ENCODE measurements around the gene TMEM106C. TPM values are rescaled to one million over a fixed set of nuclear protein-coding genes. Genes with fewer than 3 reads are reported as not detected.

Gene TMEM106C
- total RNA-seq, 1 experiment from 2014 or later: 48.3 TPM

- Mint-ChIP-seq H3K27me3 (ENCODE audit: low read depth) (peaks cover 2% of the 10 kb centered on the region; the same call in 1 of the 2 replicates), H3K36me3 (no peaks in the 10 kb centered on the region), H3K4me3 (no peak overlapping the region), H3K27ac (no peak overlapping the region), H3K9me3 (no peaks in the 10 kb centered on the region), H3K4me1 (no peaks in the 10 kb centered on the region)
- CTCF ChIA-PET: interaction anchor here (0.5 kb wide), 1 partner anchor 178 kb away, joined by 5 read pairs; no protein-coding TSS in a partner anchor
- DNase-seq (ENCODE audit: low spot score) (no peak), ATAC-seq (no peak)
- POLR2A ChIA-PET: no interaction called here
- TF ChIP-seq PRRX2 (CRISPR knock-in tag; IDR thresholded peaks at IDR 0.05): no peak
- TF ChIP-seq SMAD4 (CRISPR knock-in tag; IDR thresholded peaks at IDR 0.05): no peak
- TF ChIP-seq, protein P1, sequence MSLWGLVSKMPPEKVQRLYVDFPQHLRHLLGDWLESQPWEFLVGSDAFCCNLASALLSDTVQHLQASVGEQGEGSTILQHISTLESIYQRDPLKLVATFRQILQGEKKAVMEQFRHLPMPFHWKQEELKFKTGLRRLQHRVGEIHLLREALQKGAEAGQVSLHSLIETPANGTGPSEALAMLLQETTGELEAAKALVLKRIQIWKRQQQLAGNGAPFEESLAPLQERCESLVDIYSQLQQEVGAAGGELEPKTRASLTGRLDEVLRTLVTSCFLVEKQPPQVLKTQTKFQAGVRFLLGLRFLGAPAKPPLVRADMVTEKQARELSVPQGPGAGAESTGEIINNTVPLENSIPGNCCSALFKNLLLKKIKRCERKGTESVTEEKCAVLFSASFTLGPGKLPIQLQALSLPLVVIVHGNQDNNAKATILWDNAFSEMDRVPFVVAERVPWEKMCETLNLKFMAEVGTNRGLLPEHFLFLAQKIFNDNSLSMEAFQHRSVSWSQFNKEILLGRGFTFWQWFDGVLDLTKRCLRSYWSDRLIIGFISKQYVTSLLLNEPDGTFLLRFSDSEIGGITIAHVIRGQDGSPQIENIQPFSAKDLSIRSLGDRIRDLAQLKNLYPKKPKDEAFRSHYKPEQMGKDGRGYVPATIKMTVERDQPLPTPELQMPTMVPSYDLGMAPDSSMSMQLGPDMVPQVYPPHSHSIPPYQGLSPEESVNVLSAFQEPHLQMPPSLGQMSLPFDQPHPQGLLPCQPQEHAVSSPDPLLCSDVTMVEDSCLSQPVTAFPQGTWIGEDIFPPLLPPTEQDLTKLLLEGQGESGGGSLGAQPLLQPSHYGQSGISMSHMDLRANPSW (CRISPR knock-in tag; conservative IDR thresholded peaks at IDR 0.05; ENCODE audit: low read depth): no peak
- TF ChIP-seq, protein P2, sequence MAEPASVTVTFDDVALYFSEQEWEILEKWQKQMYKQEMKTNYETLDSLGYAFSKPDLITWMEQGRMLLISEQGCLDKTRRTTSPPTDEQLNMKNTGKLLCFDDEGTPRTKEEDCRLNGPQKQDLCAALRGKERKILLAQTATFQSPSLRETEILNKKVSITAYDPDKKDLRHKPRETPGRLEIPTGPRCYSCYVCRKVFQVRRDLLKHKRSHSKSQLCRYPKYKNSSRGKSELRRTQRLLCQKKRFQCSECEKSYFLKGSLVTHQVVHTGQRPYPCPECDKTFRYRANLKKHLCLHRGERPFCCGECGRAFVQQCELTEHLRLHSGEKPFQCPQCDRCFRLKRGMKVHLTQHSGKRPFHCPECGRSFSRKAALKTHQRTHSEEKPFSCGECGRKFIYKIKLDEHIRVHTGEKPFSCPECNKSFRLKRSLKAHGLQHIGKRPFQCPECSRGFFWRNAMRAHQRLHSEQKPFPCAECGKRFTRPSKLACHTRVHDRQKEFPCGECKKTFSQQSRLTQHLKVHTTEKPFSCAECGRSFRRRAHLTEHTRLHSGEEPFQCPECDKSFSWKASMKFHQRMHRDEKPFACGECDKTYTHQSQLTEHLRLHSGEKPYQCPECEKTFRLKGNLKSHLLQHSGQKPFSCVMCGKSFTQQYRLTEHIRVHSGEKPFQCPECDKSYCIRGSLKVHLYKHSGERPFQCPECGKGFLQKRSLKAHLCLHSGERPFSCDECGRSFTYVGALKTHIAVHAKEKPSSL (CRISPR knock-in tag; conservative IDR thresholded peaks at IDR 0.05): no peak
- no peak for TF ChIP-seq MLX (CRISPR knock-in tag; IDR thresholded peaks at IDR 0.05)
- TF ChIP-seq FOXP1 (CRISPR knock-in tag; IDR thresholded peaks at IDR 0.05; ENCODE audit: borderline replicate concordance): no peak
Measured at GRCh38 chr12:47978598-47978873, 15.1 kb downstream of the TMEM106C start.

DNA sequence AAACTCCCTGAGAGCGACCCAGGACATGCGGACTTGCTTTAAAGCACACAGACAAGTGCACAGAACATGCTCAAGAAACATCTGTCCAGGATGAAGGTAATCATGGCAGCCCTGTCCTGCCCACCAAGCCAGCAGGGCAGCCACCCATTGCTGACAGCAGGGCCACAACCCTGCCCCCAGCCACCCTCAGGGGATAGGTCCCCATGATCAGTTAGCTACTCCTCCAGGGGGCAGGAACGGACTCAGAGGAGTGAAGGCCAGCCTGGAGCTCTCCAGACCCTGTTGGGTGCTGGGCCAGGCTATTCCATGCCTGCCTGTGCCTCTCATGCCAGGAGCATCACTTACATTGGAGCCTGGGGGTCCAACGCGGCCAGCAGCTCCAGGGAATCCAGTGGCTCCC, 15.8 kb downstream of the TMEM106C start:
- H3K27ac Mint-ChIP-seq: no peak overlapping the region
- ATAC-seq (no peak), DNase-seq (ENCODE audit: low spot score) (no peak)
- no peaks in the 10 kb centered on the region; the same call in 1 of the 2 replicates for H3K27me3 Mint-ChIP-seq (ENCODE audit: low read depth)
- no peaks in the 10 kb centered on the region for H3K9me3 Mint-ChIP-seq
- TF ChIP-seq RELA (CRISPR knock-in tag; IDR thresholded peaks at IDR 0.05; ENCODE audit: borderline replicate concordance) (no peak), GTF2I (CRISPR knock-in tag; conservative IDR thresholded peaks at IDR 0.05) (no peak), SOX15 (CRISPR knock-in tag; IDR thresholded peaks at IDR 0.05) (no peak), RORB (CRISPR knock-in tag; IDR thresholded peaks at IDR 0.05) (no peak), ZNF396 (CRISPR knock-in tag; IDR thresholded peaks at IDR 0.05; ENCODE audit: borderline replicate concordance) (no peak)
- no peak overlapping the region for H3K4me3 Mint-ChIP-seq
- H3K4me1 Mint-ChIP-seq: no peaks in the 10 kb centered on the region
- H3K36me3 Mint-ChIP-seq: no peaks in the 10 kb centered on the region
- ChIA-PET CTCF (interaction anchor here (1.5 to 1.7 kb wide), 2 partner anchors 15 to 30 kb away, joined by 5 to 6 read pairs; partner anchors contain the start of gene TMEM106C), POLR2A (no interaction called here)

GRCh38 chr12:47979686-47980085, 16.3 kb downstream of the TMEM106C start:
- no peak overlapping the region for H3K27ac Mint-ChIP-seq
- DNase-seq (ENCODE audit: low spot score) (no peak), ATAC-seq (no peak)
- H3K36me3 Mint-ChIP-seq: no peaks in the 10 kb centered on the region
- no peaks in the 10 kb centered on the region; the same call in 1 of the 2 replicates for H3K27me3 Mint-ChIP-seq (ENCODE audit: low read depth)
- no peak overlapping the region for H3K4me3 Mint-ChIP-seq
- POLR2A ChIA-PET: no interaction called here
- CTCF ChIA-PET: interaction anchor here (1.5 to 1.7 kb wide), 2 partner anchors 16 to 30 kb away, joined by 5 to 6 read pairs; partner anchors contain the start of gene TMEM106C
- no peaks in the 10 kb centered on the region for H3K9me3 Mint-ChIP-seq
- H3K4me1 Mint-ChIP-seq: no peaks in the 10 kb centered on the region
- no peak for TF ChIP-seq ATF2 (CRISPR knock-in tag; IDR thresholded peaks at IDR 0.05; ENCODE audit: borderline replicate concordance, low read depth)
- TF ChIP-seq HMGA2 (CRISPR knock-in tag; IDR thresholded peaks at IDR 0.05): no peak
- TF ChIP-seq ERG (CRISPR knock-in tag; IDR thresholded peaks at IDR 0.05): no peak
- TF ChIP-seq, protein P1 (CRISPR knock-in tag; conservative IDR thresholded peaks at IDR 0.05; ENCODE audit: low read depth): no peak
- TF ChIP-seq, protein P3, sequence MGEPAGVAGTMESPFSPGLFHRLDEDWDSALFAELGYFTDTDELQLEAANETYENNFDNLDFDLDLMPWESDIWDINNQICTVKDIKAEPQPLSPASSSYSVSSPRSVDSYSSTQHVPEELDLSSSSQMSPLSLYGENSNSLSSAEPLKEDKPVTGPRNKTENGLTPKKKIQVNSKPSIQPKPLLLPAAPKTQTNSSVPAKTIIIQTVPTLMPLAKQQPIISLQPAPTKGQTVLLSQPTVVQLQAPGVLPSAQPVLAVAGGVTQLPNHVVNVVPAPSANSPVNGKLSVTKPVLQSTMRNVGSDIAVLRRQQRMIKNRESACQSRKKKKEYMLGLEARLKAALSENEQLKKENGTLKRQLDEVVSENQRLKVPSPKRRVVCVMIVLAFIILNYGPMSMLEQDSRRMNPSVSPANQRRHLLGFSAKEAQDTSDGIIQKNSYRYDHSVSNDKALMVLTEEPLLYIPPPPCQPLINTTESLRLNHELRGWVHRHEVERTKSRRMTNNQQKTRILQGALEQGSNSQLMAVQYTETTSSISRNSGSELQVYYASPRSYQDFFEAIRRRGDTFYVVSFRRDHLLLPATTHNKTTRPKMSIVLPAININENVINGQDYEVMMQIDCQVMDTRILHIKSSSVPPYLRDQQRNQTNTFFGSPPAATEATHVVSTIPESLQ (CRISPR knock-in tag; IDR thresholded peaks at IDR 0.05): no peak
- TF ChIP-seq ATF1 (CRISPR knock-in tag; IDR thresholded peaks at IDR 0.05): no peak
- no peak for TF ChIP-seq SP1 (CRISPR knock-in tag; conservative IDR thresholded peaks at IDR 0.05)
- no peak for TF ChIP-seq MLX (CRISPR knock-in tag; IDR thresholded peaks at IDR 0.05)
- TF ChIP-seq NFYB (CRISPR knock-in tag; conservative IDR thresholded peaks at IDR 0.05; ENCODE audit: low read depth): no peak
